ENCODE measurements around the gene ATP11C. TPM values are rescaled to one million over a fixed set of nuclear protein-coding genes. Genes with fewer than 3 reads are reported as not detected.

ATP11C gene
- total and polyA plus RNA-seq, 2 experiments from 2014 or later: 44.0 to 90.7 TPM

GRCh38 chrX:139909712-139910111 lies 23.1 kb downstream of the ATP11C start:
- Mint-ChIP-seq H3K27ac (no peak overlapping the region), H3K4me3 (no peak overlapping the region), H3K27me3 (ENCODE audit: insufficient read depth, low read depth, poor library complexity) (peaks cover 3% of the 10 kb centered on the region), H3K9me3 (no peaks in the 10 kb centered on the region), H3K4me1 (peaks cover 35% of the 10 kb centered on the region), H3K36me3 (ENCODE audit: low read depth) (no peaks in the 10 kb centered on the region)
- no peaks in the 10 kb centered on the region for H3K9me2 ChIP-seq (ENCODE audit: insufficient read depth)
- H3K27me3 ChIP-seq (ENCODE audit: insufficient read depth): no peaks in the 10 kb centered on the region
- H3K79me2 ChIP-seq (replicated peaks; ENCODE audit: insufficient read depth): peaks cover 80% of the 10 kb centered on the region
- no peaks in the 10 kb centered on the region; the same call in 1 of the 2 replicates for H4K20me1 ChIP-seq (replicated peaks; ENCODE audit: insufficient read depth)
- H3K36me3 ChIP-seq (ENCODE audit: insufficient read depth): no peaks in the 10 kb centered on the region
- no peak overlapping the region for H3K4me2 ChIP-seq
- peaks cover 24% of the 10 kb centered on the region for H3K4me1 ChIP-seq (ENCODE audit: insufficient read depth)
- no peak overlapping the region for H3K4me3 ChIP-seq
- H3K27ac ChIP-seq (ENCODE audit: low read depth): no peak overlapping the region
- TF ChIP-seq EZH2phosphoT487 (IDR thresholded peaks at IDR 0.05; ENCODE audit: unreplicated experiment) (no peak), CTCF (conservative IDR thresholded peaks at IDR 0.05; ENCODE audit: low read depth in 2 of 2) (no peak), JUNB (IDR thresholded peaks at IDR 0.05; ENCODE audit: unreplicated experiment) (no peak), REST (IDR thresholded peaks at IDR 0.05; ENCODE audit: unreplicated experiment) (no peak), ETS1 (IDR thresholded peaks at IDR 0.05) (no peak), EZH2 (IDR thresholded peaks at IDR 0.05; ENCODE audit: low read depth, unreplicated experiment) (no peak), NANOG (IDR thresholded peaks at IDR 0.05; ENCODE audit: borderline replicate concordance) (no peak), ZNF114 (CRISPR knock-in tag; IDR thresholded peaks at IDR 0.05) (no peak), STAT1 (IDR thresholded peaks at IDR 0.05; ENCODE audit: unreplicated experiment) (no peak), ZNF462 (CRISPR knock-in tag; IDR thresholded peaks at IDR 0.05) (no peak), CREB1 (CRISPR knock-in tag; IDR thresholded peaks at IDR 0.05; ENCODE audit: low read depth) (no peak)
- H2AFZ ChIP-seq: no peak overlapping the region
- no peak for ATAC-seq
- H3F3A ChIP-seq (replicated peaks; ENCODE audit: low read depth): no peaks in the 10 kb centered on the region
- DNase-seq (ENCODE audit: low spot score): no peak

Measured in GM23338 (cell line).